ENCODE data around the gene SMAD9. TPM values are rescaled to one million over a fixed set of nuclear protein-coding genes. Genes with fewer than 3 reads are reported as not detected.
"Not testable (repeated sequence)": the region's sequence is repeated elsewhere in the genome, so short reads cannot be mapped to it uniquely, and the experiment has no call there.

The SMAD9 gene
- total RNA-seq, 1 experiment from 2014 or later = 0.19 TPM

DNA sequence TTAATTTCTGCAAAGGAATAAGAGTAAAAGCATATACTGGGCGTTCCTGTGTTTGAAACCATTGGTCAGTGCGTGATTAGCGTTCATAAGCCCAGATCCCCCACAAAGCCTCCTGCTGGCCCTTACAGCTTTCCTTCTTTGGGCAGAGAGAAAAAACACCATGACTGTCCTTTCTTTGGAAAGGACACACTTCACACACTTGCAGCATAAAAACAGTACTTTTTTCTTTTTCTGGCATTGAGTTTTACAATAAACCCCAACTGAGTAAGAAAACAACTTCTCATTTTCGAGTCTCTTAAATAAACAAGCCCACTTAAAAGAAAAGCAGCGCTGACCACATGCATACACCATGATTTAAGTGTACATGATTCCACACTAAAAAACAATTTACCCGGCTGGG, 35.8 kb downstream of the SMAD9 start:
- Histone ChIP-seq H3K36me3 (ENCODE audit: insufficient read depth, low read length) (no peaks in the 10 kb centered on the region), H3K9me3 (ENCODE audit: low read length) (no peaks in the 10 kb centered on the region), H3K79me2 (ENCODE audit: low read length) (no peaks in the 10 kb centered on the region), H3K4me1 (ENCODE audit: low read length) (peaks cover 12% of the 10 kb centered on the region), H3K4me2 (ENCODE audit: low read depth, low read length, poor library complexity, severe bottlenecking) (no peak overlapping the region), H3K27me3 (ENCODE audit: low read length) (no peaks in the 10 kb centered on the region), H3K9ac (ENCODE audit: low read length) (no peak overlapping the region), H3K9me2 (replicated peaks; ENCODE audit: insufficient read depth, low read length) (no peaks in the 10 kb centered on the region), H3K4me3 (ENCODE audit: low read length) (no peak overlapping the region), H2AFZ (ENCODE audit: low read length) (no peak overlapping the region), H3K27ac (ENCODE audit: low read length) (no peak overlapping the region), H4K20me1 (ENCODE audit: insufficient read depth, low read depth, low read length) (no peaks in the 10 kb centered on the region)
- no peak for DNase-seq

DNA sequence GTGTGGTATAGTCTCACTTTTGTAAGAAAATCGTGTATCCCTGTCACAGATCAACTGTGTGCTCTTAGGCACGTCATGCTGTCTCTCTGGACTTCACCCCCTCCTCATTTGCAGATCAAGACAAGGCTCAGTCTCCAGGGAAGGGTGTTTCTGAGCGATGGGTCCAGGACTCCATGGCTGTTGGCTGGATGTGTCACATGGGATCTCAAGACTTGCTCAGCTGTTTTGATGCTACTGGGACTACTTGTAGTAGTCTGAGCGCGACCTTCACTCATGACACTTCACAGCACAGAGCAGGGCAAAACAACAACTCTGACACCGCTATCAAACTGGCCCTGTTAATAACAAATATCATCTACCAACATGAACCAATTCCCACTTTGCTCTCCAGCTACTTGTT, 36.2 kb downstream of the SMAD9 start:
- no peak overlapping the region for H3K27ac ChIP-seq (ENCODE audit: low read length)
- no peak overlapping the region for H3K4me2 ChIP-seq (ENCODE audit: low read depth, low read length, poor library complexity, severe bottlenecking)
- H4K20me1 ChIP-seq (ENCODE audit: insufficient read depth, low read depth, low read length) = no peaks in the 10 kb centered on the region
- no peak for DNase-seq
- peaks cover 12% of the 10 kb centered on the region for H3K4me1 ChIP-seq (ENCODE audit: low read length)
- H2AFZ ChIP-seq (ENCODE audit: low read length) = no peak overlapping the region
- H3K9me3 ChIP-seq (ENCODE audit: low read length) = no peaks in the 10 kb centered on the region
- no peaks in the 10 kb centered on the region for H3K9me2 ChIP-seq (replicated peaks; ENCODE audit: insufficient read depth, low read length)
- no peaks in the 10 kb centered on the region for H3K79me2 ChIP-seq (ENCODE audit: low read length)
- no peak overlapping the region for H3K4me3 ChIP-seq (ENCODE audit: low read length)
- no peaks in the 10 kb centered on the region for H3K27me3 ChIP-seq (ENCODE audit: low read length)
- H3K36me3 ChIP-seq (ENCODE audit: insufficient read depth, low read length) = no peaks in the 10 kb centered on the region
- H3K9ac ChIP-seq (ENCODE audit: low read length) = no peak overlapping the region

DNA sequence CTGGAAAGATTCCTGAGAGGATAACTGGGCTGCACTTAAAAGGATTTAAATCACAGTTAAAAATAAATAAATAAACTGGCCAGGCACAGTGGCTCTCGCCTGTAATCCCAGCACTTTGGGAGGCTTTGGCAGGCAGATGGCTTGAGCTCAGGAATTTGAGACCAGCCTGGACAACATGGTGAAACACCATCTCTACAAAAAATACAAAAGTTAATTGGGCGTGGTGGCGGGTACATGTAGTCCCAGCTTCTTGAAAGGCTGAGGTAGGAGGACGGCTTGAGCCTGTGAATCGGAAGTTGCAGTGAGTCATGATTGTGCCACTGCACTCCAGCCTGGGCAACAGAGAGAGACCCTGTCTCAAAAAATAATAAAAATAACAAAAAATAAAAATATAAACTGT, 36.6 kb downstream of the SMAD9 start:
- not testable (repeated sequence) for H3K36me3 ChIP-seq (ENCODE audit: insufficient read depth, low read length); H3K79me2 ChIP-seq (ENCODE audit: low read length); H3K9ac ChIP-seq (ENCODE audit: low read length); DNase-seq; H3K4me3 ChIP-seq (ENCODE audit: low read length); H2AFZ ChIP-seq (ENCODE audit: low read length); H3K27ac ChIP-seq (ENCODE audit: low read length); H3K4me2 ChIP-seq (ENCODE audit: low read depth, low read length, poor library complexity, severe bottlenecking); H4K20me1 ChIP-seq (ENCODE audit: insufficient read depth, low read depth, low read length); H3K4me1 ChIP-seq (ENCODE audit: low read length); H3K27me3 ChIP-seq (ENCODE audit: low read length); H3K9me3 ChIP-seq (ENCODE audit: low read length); H3K9me2 ChIP-seq (replicated peaks; ENCODE audit: insufficient read depth, low read length)

DNA sequence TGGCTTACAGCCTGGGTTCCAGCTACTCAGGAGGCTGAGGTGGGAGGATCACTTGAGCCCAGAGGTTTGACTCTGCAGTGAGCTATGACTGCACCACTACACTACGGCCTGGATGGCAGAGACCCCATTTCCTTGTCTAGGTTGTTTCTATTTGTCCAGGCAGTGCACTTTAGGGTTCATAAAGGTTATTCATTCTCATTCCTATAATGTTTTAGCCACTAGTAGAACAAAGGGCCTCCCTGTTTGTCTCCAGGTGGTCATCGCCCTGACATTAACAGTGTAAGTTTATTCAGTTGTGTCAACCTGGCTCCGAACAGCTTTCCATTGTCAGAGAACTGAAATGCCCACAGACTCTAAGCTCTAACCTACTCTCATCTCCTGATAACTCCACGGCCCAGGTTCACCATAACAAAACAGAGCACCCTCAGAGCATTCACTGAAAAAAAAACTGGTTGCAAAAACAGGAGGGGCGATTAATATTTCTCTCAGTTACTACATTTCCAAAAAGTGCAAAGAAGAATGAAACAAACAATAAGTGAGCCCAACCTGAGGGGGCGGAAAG, 37.1 kb downstream of the SMAD9 start:
- no peak for DNase-seq
- H4K20me1 ChIP-seq (ENCODE audit: insufficient read depth, low read depth, low read length) = no peaks in the 10 kb centered on the region
- peaks cover 4% of the 10 kb centered on the region for H3K4me1 ChIP-seq (ENCODE audit: low read length)
- H2AFZ ChIP-seq (ENCODE audit: low read length) = no peak overlapping the region
- H3K4me2 ChIP-seq (ENCODE audit: low read depth, low read length, poor library complexity, severe bottlenecking) = no peak overlapping the region
- no peaks in the 10 kb centered on the region for H3K27me3 ChIP-seq (ENCODE audit: low read length)
- H3K4me3 ChIP-seq (ENCODE audit: low read length) = no peak overlapping the region
- H3K27ac ChIP-seq (ENCODE audit: low read length) = no peak overlapping the region
- H3K79me2 ChIP-seq (ENCODE audit: low read length) = no peaks in the 10 kb centered on the region
- no peaks in the 10 kb centered on the region for H3K9me3 ChIP-seq (ENCODE audit: low read length)
- no peaks in the 10 kb centered on the region for H3K9me2 ChIP-seq (replicated peaks; ENCODE audit: insufficient read depth, low read length)
- H3K36me3 ChIP-seq (ENCODE audit: insufficient read depth, low read length) = no peaks in the 10 kb centered on the region
- no peak overlapping the region for H3K9ac ChIP-seq (ENCODE audit: low read length)

DNA sequence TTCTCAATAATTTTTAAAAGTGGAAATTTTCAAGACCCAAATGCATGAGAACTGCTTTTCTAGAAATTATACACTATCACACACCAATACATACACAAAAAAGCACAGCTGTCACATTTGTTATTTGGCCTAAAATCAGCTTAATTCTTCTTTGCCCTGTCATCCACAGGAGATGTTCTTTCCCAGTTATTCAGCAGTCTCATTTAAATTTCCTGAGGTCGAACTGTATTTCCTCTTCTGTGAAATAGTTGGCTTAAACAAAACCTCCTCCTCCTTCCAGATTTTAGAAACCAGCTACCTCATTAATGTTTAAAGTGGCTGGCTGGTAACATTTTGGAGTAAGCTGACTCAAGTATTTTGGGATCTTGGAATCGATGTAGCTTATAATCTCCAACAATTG, 39.1 kb downstream of the SMAD9 start:
- Histone ChIP-seq H3K9me2 (replicated peaks; ENCODE audit: insufficient read depth, low read length) (no peaks in the 10 kb centered on the region), H2AFZ (ENCODE audit: low read length) (no peak overlapping the region), H3K36me3 (ENCODE audit: insufficient read depth, low read length) (no peaks in the 10 kb centered on the region), H3K27me3 (ENCODE audit: low read length) (no peaks in the 10 kb centered on the region), H3K4me2 (ENCODE audit: low read depth, low read length, poor library complexity, severe bottlenecking) (no peak overlapping the region), H3K79me2 (ENCODE audit: low read length) (no peaks in the 10 kb centered on the region), H3K27ac (ENCODE audit: low read length) (no peak overlapping the region), H3K4me3 (ENCODE audit: low read length) (no peak overlapping the region), H3K4me1 (ENCODE audit: low read length) (peaks cover 1% of the 10 kb centered on the region), H3K9ac (ENCODE audit: low read length) (no peak overlapping the region), H3K9me3 (ENCODE audit: low read length) (no peaks in the 10 kb centered on the region), H4K20me1 (ENCODE audit: insufficient read depth, low read depth, low read length) (no peaks in the 10 kb centered on the region)
- no peak for DNase-seq

DNA sequence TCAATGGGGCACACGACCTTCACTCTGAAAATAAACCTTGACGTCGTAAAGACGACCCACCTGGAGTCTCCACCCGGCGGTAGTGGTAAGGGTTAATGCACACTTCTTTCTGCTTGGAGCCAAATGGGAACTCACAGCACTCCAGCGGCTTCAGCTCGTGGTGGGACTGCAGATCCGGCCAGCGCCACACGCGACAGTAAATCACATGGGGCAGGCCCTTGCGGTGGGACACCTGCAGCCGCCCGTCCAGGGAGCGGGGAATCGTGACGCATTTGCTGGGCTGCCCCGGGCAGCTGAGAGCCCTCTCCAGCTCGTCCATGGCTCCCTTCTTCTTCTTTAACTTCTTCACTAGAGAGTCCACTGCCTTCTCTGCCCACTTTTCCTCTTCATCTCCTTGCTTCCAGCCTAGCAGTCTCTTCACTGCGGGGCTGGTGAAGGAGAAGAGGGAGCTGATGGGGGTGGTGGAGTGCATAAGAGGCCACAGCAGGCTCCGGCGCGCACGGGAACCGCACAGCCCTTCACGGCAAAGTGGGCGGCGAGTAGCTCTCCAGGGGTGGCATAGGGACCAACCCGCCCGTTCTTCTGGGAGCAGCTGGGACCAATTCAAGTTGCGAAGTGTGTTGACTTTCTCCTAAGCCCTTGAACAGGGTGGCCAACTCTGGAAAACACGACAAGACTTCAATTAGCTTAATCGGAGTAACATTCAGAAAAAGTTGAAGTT, 40.7 kb downstream of the SMAD9 start:
- Histone ChIP-seq H3K4me2 (ENCODE audit: low read depth, low read length, poor library complexity, severe bottlenecking) (no peak overlapping the region), H3K9me2 (replicated peaks; ENCODE audit: insufficient read depth, low read length) (no peaks in the 10 kb centered on the region), H3K4me3 (ENCODE audit: low read length) (no peak overlapping the region), H3K9ac (ENCODE audit: low read length) (no peak overlapping the region), H4K20me1 (ENCODE audit: insufficient read depth, low read depth, low read length) (no peaks in the 10 kb centered on the region), H3K9me3 (ENCODE audit: low read length) (no peaks in the 10 kb centered on the region), H3K27me3 (ENCODE audit: low read length) (no peaks in the 10 kb centered on the region), H3K4me1 (ENCODE audit: low read length) (peaks cover 4% of the 10 kb centered on the region), H3K27ac (ENCODE audit: low read length) (no peak overlapping the region), H3K79me2 (ENCODE audit: low read length) (no peaks in the 10 kb centered on the region), H3K36me3 (ENCODE audit: insufficient read depth, low read length) (no peaks in the 10 kb centered on the region), H2AFZ (ENCODE audit: low read length) (no peak overlapping the region)
- DNase-seq = no peak

DNA sequence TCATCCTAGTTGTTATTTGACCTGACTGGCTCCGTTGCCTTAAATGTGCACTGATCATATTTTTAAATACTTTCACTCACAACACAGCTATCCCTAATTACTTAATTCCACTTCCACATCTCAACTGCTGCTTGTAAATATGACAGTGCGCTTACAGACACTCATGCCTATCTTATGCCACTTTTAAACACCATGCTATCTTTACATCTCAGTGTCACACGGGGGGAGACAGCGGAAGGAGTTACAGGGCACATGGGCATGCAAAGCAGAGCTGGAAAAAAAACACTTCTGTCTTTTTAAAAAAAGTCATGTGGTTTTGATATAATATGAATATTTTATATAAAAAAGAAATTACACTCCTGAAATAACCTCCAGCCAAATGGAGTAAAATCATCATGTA, 44.1 kb downstream of the SMAD9 start:
- no peaks in the 10 kb centered on the region for H3K79me2 ChIP-seq (ENCODE audit: low read length)
- no peak overlapping the region for H2AFZ ChIP-seq (ENCODE audit: low read length)
- no peak overlapping the region for H3K9ac ChIP-seq (ENCODE audit: low read length)
- H3K9me3 ChIP-seq (ENCODE audit: low read length) = no peaks in the 10 kb centered on the region
- H3K27ac ChIP-seq (ENCODE audit: low read length) = no peak overlapping the region
- no peaks in the 10 kb centered on the region for H3K27me3 ChIP-seq (ENCODE audit: low read length)
- no peaks in the 10 kb centered on the region for H4K20me1 ChIP-seq (ENCODE audit: insufficient read depth, low read depth, low read length)
- no peaks in the 10 kb centered on the region for H3K9me2 ChIP-seq (replicated peaks; ENCODE audit: insufficient read depth, low read length)
- no peaks in the 10 kb centered on the region for H3K36me3 ChIP-seq (ENCODE audit: insufficient read depth, low read length)
- H3K4me3 ChIP-seq (ENCODE audit: low read length) = no peak overlapping the region
- no peak overlapping the region for H3K4me2 ChIP-seq (ENCODE audit: low read depth, low read length, poor library complexity, severe bottlenecking)
- DNase-seq = no peak
- H3K4me1 ChIP-seq (ENCODE audit: low read length) = peaks cover 4% of the 10 kb centered on the region

DNA sequence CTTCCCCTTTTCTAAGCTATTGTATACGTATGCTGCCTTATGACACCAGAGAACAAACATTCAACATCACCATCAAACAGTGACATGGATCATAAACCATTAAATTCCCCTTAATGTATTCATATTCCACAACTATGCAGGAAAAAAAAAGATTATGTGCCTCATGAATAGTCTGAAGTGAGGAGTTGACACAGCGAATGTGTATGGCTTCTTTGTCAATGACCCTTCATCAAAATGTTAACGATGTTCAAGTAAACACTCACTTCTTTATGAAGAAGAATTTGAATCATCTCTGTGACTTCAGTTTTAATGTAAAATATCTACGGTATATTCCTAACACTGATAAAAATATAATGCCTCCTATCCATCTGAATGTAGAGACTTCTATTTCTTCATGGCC, 44.6 kb downstream of the SMAD9 start:
- no peak overlapping the region for H3K9ac ChIP-seq (ENCODE audit: low read length)

More for the DNA sequence above, 44.6 kb downstream of the SMAD9 start:
- Histone ChIP-seq H2AFZ (ENCODE audit: low read length) (no peak overlapping the region), H3K4me2 (ENCODE audit: low read depth, low read length, poor library complexity, severe bottlenecking) (no peak overlapping the region), H4K20me1 (ENCODE audit: insufficient read depth, low read depth, low read length) (no peaks in the 10 kb centered on the region), H3K4me3 (ENCODE audit: low read length) (no peak overlapping the region), H3K79me2 (ENCODE audit: low read length) (no peaks in the 10 kb centered on the region), H3K4me1 (ENCODE audit: low read length) (peaks cover 4% of the 10 kb centered on the region), H3K27ac (ENCODE audit: low read length) (no peak overlapping the region), H3K36me3 (ENCODE audit: insufficient read depth, low read length) (no peaks in the 10 kb centered on the region), H3K9me2 (replicated peaks; ENCODE audit: insufficient read depth, low read length) (no peaks in the 10 kb centered on the region), H3K9me3 (ENCODE audit: low read length) (no peaks in the 10 kb centered on the region), H3K27me3 (ENCODE audit: low read length) (no peaks in the 10 kb centered on the region)
- DNase-seq = no peak

Measured in Karpas-422 (cell line).